ENCODE measurements around the gene NR1H4.

GRCh38 chr12:100555722-100556121 lies 82.1 kb downstream of the NR1H4 start:
- TF ChIP-seq, protein P1, sequence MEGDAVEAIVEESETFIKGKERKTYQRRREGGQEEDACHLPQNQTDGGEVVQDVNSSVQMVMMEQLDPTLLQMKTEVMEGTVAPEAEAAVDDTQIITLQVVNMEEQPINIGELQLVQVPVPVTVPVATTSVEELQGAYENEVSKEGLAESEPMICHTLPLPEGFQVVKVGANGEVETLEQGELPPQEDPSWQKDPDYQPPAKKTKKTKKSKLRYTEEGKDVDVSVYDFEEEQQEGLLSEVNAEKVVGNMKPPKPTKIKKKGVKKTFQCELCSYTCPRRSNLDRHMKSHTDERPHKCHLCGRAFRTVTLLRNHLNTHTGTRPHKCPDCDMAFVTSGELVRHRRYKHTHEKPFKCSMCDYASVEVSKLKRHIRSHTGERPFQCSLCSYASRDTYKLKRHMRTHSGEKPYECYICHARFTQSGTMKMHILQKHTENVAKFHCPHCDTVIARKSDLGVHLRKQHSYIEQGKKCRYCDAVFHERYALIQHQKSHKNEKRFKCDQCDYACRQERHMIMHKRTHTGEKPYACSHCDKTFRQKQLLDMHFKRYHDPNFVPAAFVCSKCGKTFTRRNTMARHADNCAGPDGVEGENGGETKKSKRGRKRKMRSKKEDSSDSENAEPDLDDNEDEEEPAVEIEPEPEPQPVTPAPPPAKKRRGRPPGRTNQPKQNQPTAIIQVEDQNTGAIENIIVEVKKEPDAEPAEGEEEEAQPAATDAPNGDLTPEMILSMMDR (IDR thresholded peaks at IDR 0.05; ENCODE audit: low read length) = no peak
- TF ChIP-seq EZH2 (optimal IDR thresholded peaks at IDR 0.05; ENCODE audit: low read depth, low read length) (no peak), EZH2phosphoT487 (IDR thresholded peaks at IDR 0.05; ENCODE audit: low read length) (no peak)
